Left ventricle myocardium superior (tissue), 1 donor: Measurements from ENCODE around the gene OR1E2. TPM values are rescaled to one million over a fixed set of nuclear protein-coding genes. Genes with fewer than 3 reads are reported as not detected.
"Not testable (repeated sequence)": the region's sequence is repeated elsewhere in the genome, so short reads cannot be mapped to it uniquely, and the experiment has no call there.

ENCODE experiments used
- ATAC-seq: fragments of 200-7000 bp; cut with Tn5 transposase; one replicate; pipeline ENCODE4 v1.9.1; 2020; ENCODE audit warnings: mild to moderate bottlenecking, moderate library complexity
- DNase-seq: peaks from one replicate; pipeline ENCODE4 v3.0.0-alpha.2; 2020
- intact Hi-C: fragments of 100-400 bp; cut with micrococcal nuclease; formaldehyde crosslinking; loops from one replicate; pipeline ENCODE4 v1.11.0; 2022
- total RNA-seq: library from RNA; stranded (reverse); fragmentation: NEBNext Ultra II Directional; extraction: Animal tissue kit (Norgen Biotek cat#: 25700); gene quantifications from one replicate; pipeline ENCODE4 v1.2.1, GENCODE V29; 2021
- donor health status: DM: no; HTN: yes; CAD: no; lungs with severe emphysema.

Gene OR1E2
- total RNA-seq, 1 donor from 2014 or later, result not detected

DNA sequence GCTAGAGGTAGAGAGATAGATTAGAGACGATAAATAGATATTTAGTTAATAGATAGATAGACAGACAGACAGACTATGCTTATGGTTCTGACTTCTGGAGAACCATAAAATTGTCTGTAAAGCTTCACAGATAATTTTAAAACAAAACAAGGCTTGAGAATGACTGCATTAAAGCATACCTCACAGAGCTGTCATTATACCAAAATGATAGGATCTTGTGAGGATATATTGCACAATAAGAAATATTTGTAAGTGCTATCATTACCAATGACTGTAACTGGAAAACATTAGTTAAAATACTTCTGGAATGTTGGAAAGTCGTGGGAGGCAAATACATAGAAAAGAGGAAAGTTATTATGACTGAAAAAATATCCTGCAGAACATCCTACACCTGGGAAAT is 31.9 kb downstream of the OR1E2 start:
- intact Hi-C loops, result no loop called here
- no peak for ATAC-seq
- DNase-seq, result no peak

DNA sequence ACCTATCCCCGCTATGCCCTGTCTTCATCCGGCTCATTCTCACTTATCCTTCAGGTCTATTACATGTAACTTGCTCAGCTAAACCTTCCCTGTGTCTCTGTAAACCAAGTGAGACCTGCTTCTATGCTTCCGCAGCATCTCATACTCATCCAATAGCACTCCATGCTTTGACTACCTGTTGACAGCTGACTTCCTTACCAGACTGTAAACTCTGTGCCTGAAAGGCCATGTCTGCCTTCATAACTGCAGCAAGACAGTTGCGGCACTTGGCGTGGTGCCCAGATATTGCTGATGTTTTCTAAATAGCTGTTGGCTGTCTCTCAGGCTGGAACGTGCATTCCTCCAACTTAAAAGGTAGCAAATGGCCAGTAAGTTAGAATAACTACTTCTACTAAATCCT is 33.6 kb downstream of the OR1E2 start:
- intact Hi-C loops, result no loop called here
- no peak for DNase-seq
- no peak for ATAC-seq

DNA sequence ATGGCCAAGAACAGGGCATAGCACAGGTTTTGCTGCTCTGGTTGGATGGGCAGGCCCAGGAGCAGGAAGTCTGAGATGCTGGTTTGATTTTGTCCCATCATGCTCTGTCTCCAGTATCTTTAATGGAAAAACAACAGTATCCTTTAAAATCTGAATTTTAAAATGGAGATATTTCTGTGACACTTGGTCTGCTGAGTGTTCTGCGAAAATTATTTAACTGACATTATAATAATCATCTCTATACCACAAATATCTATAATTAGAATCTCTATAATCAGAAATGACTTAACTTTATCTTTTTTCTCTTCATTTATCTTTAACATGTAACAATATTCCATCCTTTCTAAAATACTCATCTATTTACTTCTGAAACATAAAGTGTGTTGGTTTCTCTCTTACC is 35.3 kb downstream of the OR1E2 start, which contains the start of gene OR1E1:
Gene OR1E1 (minus strand): TSS at position 101 of the 400 bp plus-strand sequence. CDS start 0 bp downstream, at position 101.
- no peak for ATAC-seq
- intact Hi-C loops, result no loop called here

DNA sequence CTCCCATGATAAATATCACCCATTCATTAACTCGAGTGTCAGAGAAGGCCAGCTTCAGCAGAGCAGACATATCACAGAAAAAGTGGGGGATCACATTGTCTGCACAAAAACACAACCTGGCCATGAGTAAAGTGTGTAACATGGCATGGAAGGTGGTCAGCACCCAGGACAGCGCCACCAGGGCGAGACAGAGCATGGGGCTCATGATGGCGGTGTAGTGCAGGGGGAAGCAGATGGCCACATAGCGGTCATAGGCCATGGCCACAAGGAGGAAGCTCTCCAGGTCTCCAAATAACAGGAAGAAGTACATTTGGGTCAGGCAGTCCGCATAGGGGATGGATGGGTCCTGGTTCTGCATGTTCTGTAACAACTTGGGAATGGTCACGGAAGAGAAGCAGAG is 35.8 kb downstream of the OR1E2 start:
- DNase-seq, intact Hi-C loops, ATAC-seq: not testable (repeated sequence)

More for the DNA sequence above, 35.3 kb downstream of the OR1E2 start, which contains the start of gene OR1E1:
- no peak for DNase-seq

DNA sequence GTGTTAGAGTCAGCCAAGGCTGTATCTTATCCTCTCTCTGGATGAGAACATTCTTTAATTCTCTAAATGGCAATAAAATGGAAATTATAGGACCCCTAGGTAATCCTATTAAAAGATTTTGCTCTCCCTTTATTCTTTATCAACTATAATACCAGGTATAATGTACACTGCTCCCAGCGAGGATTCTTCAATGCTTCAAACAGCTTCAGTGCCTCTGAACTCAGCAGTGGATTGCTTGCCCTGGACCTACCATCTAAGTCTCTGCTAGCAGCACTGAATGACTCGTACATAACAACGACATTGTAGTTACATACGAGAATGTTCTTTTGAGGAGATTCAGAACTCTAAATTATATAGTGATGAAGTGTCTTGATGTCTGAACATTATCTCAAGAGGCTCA is 43.9 kb downstream of the OR1E2 start:
- DNase-seq (no peak), ATAC-seq (no peak)
- intact Hi-C loops, result no loop called here

DNA sequence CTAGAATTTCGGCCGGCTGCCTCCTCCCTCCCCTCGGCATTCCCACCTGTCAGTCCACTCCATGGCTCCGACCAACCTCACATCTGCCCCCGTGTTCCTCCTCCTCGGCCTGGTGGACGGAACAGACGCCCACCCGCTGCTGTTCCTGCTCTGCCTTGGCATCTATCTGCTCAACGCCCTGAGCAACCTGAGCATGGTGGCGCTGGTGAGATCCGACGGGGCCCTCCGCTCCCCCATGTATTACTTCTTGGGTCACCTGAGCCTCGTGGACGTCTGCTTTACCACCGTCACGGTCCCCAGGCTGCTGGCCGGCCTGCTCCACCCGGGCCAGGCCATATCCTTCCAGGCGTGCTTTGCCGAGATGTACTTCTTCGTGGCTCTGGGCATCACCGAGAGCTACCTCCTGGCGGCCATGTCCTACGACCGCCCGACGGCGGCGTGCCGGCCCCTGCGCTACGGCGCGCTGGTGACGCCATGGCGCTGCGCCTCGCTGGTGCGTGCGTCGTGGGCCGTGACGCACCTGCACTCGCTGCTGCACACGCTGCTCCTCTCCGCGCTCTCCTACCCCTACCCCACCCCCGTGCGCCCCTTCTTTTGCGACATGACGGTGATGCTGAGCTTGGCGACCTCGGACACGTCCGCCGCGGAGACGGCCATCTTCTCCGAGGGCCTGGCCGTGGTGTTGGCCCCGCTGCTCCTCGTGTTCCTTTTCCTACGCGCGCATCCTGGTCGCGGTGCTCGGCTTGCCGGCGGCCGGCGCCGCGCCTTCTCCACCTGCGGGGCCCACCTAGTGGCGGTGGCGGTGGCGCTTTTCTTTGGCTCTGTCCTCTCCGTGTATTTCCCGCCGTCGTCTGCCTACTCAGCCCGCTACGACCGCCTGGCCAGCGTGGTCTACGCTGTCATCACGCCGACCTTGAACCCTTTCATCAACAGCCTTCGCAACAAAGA is 47.5 kb downstream of the OR1E2 start, which contains the start of gene OR3A2:
Gene OR3A2 (minus strand): TSS at position 440 of the 948 bp plus-strand sequence.
- intact Hi-C loops, result no loop called here
- ATAC-seq (no peak), DNase-seq (no peak)

Other genes starting within 250 kb of the OR1E2 start
- not detected for gene OR1A2, start 236.3 kb downstream of the OR1E2 start, total RNA-seq
- not detected for gene OR1A1, start 226.2 kb downstream of the OR1E2 start, total RNA-seq
- gene OR3A1, start 135.5 kb downstream of the OR1E2 start, total RNA-seq, result not detected
- not detected for gene OR3A2, start 47.5 kb downstream of the OR1E2 start, total RNA-seq
- not detected for gene OR1E1, start 35.4 kb downstream of the OR1E2 start, total RNA-seq
- gene OR3A3, start 22.5 kb downstream of the OR1E2 start, total RNA-seq, result not detected
- 0.50 TPM for gene SPATA22, start 38.0 kb upstream of the OR1E2 start, total RNA-seq
- gene ASPA, start 42.2 kb upstream of the OR1E2 start, total RNA-seq, result 3.7 TPM
- gene TRPV3, start 124.0 kb upstream of the OR1E2 start, total RNA-seq, result 1.3 TPM
- 3.5 TPM for gene TRPV1, start 175.6 kb upstream of the OR1E2 start, total RNA-seq
- gene SHPK, start 202.4 kb upstream of the OR1E2 start, total RNA-seq, result 5.1 TPM
- gene CTNS, start 202.9 kb upstream of the OR1E2 start, total RNA-seq, result 7.1 TPM
- 167 TPM for gene TAX1BP3, start 234.7 kb upstream of the OR1E2 start, total RNA-seq
- 63.4 TPM for gene EMC6, start 235.0 kb upstream of the OR1E2 start, total RNA-seq